Measurements from ENCODE around the gene TRPV4.
A peak's percentile ranks its signal among the peaks of the same experiment; 100 is the strongest.

Gene TRPV4

GRCh38 chr12:109781668-109782325 is 51.4 kb downstream of the TRPV4 start:
- DNase-seq (ENCODE audit: low read depth, low spot score) = no peak

DNA sequence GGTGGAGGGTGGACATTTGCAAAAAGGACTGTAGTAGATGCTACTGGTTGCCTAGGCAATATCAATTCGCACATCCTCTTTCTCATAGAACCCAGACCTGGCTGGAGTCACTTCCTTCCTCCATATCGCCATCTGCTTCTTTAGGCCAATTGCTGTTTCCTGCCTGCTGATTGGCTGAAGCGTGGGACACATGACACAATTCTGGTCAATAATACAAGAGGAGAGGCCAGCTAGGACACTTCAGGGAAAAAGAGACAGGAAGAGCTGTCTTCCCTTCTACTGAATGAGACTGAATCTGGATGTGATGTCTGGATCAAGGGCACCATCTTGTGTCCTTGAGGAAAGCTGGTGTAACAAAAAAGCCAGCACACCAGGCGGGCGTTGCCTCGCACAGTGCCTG is 53.8 kb downstream of the TRPV4 start:
- DNase-seq (ENCODE audit: low read depth, low spot score) = no peak

- no peak for DNase-seq (ENCODE audit: low read depth, low spot score)
These were observed 54.5 kb downstream of the TRPV4 start for GRCh38 chr12:109778684-109779083.

DNA sequence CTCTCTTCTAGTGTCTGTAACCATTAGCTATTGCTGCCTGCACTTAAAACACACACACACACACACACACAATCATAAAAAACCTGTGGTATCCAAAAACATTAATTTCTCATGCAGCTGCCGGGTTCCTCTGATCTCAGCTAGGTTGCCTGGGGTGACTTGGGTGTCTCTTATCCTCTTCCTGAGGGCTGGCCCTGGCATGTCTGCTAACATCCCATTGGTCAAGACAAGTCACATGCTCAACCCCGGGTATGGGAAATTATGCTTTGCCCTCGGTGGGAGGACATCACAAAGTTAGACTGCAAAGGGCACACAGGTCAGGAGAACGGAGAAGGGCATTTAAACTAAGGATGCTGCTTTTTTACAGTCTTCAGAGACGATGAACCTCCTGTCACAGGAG is 55.7 kb downstream of the TRPV4 start:
- DNase-seq (ENCODE audit: low read depth, low spot score) = peak; percentile 37

DNA sequence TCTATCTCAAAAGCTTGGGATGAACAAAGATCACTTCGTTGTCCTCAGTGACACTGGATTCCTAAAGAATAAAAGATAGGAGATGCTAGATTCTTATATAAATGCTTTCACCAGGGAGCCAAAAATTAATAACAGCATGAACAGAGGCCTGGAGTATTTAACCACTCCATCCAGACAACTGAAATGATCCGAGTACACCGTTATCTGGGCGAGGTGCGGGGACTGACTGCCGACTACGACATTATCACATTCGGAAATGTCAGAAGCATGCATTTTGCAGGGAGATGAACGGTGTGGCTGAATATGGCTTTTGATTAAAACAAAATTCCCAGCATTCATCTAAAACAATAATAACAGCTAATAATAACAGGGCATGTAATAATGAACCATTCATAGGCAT is 56.6 kb downstream of the TRPV4 start:
- no peak for DNase-seq (ENCODE audit: low read depth, low spot score)

DNA sequence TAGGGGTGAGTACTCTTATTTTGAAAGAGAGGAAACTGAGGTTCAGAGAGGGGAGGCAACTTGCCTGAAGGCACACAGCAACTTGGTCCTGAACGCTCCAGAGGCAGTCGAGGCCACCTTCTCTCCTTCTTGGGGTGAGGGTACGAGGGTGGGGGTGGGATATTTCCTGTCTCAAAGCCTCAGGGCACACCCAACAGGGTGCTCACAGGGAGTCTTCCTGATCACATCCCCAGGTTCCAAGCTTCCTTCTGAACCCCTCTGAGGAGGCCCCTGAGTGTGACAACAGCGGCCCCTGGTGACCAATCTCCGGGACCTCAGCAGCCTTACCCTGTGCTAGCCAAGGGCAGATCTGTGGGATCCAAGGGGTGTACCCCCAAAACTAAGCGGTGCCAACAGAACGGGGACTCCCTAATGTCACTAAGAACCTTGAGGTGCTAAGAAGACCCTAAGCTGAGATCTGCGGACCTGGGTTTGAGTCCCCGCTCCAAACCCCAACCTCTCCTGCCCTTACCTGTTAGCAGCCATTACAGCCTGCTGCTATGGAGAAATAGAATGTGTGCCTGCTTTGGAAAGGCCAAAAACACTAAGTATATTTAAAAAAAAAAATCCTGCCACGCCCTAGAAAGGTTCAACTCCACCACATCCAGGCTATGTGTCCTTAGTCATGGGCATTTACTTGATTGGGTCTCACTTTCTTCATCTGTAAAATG is 57.9 kb downstream of the TRPV4 start:
- DNase-seq (ENCODE audit: low read depth, low spot score) = peak; percentile 73

DNA sequence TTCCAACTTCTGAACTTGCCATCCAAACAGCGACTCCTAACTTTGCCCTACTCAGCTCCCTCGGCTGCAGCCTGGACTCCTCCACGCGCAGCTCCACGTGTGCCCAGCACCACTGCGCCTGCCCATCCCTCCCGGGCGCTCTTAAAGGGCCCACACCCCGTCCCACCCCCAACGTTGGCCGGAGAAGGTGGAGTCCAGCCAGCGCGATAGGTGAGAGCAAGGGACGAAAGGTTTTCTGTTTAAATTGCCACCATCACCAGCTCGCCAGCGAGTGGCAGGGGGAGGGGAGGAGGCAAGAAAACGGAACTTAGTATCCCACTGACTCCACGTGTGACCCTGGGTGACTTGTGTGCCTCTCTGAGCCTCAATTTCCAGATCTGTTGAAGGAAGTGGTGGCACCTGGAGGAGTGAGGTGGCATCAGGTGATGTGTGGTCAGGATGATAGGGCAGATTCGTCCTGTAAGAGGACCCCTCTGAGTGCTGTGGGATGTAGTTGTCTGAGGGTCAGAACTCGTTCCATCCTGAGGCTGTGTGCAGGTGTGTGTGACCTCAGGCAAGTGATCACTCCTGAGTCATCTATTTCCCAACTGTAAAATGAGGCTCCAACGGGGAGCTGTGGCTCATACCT is 59.7 kb downstream of the TRPV4 start:
- DNase-seq (ENCODE audit: low read depth, low spot score) = no peak

- no peak for DNase-seq (ENCODE audit: low read depth, low spot score)
These were observed 60.4 kb downstream of the TRPV4 start for GRCh38 chr12:109772622-109773321.

DNA sequence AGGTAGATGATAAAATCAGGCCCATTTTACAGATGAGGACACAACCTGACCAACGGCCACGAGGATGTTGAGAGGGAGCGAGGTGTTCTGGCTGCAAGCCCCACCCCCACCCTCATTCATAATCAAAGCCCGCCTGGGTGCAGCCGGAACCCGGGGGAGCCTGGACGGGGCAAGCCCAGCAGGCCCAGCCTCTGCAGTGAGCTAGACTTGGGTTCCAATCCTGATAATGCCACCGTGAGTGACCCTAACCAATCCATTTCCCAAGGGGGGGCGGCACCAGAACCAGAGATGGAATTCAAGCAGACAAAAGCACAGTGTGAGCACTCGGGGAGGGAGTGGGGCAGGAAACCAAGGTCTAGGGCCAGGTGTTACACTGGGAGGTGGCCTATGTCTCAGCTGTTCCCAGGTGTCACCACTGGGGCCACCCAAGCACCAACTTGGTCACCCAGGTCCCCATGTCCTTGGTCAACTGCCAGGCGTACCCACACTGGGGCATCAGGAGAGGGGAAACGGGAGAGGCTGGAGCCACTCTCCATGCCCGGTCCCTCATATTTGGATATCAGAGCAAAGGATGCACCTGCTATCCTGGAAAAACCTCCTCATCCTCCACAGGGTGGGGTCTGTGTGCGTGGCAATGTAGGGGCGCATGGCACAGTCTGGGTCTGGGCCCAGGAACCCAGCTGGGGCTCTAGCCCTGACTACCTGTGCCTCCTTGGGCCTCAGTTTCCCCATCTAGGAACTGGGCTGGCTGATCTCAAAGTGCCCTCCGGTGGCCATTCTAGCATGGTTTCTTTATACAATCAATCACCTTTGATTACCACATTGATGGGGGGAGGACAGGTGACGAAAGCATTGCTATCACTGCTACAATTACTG is 61.2 kb downstream of the TRPV4 start:
- no peak for DNase-seq (ENCODE audit: low read depth, low spot score)

DNA sequence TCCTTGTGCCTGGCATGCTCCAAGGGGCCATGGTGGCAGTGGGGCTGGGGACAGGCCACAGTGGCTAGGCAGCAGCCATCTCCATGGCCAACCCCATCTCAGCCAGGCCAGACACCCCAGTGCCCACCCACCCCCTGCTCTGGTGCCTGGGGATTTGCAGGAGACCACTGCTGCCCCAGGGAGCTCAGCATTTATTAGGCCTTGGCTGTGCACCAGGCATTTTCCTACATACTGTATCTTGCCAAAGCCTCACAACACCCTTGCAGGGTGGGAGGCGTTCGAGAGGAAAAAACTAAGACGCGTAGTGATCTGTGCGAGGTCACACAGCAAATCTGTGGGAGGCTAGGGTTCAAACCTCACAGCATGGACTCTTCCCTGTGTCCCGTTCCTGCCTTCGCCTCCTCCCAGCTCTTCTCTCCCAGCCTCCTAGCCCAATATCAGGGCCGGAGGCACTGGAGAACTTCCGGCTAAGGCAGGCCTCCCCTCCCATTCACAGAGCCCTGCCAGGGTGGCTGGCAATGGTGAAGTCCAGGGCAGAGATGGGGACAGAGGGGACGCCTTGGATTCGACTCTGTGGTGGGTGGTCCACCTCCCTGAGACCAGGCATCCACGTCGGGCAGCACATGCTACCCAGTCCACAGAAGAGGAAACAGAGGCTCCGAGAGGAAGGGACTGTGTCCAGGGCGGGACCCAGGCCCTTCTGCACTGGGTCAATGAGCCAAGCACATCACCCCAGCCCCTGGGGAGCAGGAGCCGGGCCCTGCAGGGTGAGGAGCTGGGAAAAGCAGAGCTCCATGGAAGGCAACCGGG is 62.1 kb downstream of the TRPV4 start:
- no peak for DNase-seq (ENCODE audit: low read depth, low spot score)

- no peak for DNase-seq (ENCODE audit: low read depth, low spot score)
These were observed 62.9 kb downstream of the TRPV4 start for GRCh38 chr12:109770104-109770860.

DNA sequence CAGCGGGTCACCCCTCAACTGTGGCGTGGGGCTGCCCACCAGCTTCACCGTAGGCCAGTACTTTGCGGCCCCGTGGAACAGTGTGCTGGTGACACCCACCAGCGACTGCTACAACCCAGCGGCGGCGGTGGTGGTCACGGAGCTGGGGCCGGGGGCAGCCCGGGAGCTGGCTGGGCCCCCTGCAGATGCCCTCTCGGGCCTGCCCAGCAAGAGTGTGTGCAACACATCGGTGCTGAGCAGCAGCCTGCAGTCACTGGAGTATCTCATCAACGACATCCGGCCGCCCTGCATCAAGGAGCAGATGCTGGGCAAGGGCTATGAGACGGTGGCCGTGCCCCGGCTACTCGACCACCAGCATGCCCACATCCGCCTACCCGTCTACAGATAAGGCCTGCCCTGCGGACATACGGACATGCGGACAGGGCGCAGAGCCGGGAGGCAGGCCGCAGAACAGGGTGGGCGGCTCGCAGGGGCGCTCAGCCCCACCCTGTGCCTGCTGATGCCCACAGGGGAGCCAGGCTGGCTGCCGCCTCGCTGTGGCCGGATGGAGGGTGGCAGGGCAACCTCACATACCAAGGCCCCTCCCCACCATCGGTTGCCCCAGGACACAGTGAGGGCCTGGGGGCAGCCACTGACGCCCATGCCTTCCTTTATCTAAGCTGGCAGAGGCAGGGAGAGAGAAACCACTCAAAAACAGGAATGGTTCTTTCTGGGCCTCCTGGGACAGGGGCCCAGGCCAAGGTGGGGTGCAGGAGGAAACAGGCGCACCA is 64.1 kb downstream of the TRPV4 start:
- no peak for DNase-seq (ENCODE audit: low read depth, low spot score)

DNA sequence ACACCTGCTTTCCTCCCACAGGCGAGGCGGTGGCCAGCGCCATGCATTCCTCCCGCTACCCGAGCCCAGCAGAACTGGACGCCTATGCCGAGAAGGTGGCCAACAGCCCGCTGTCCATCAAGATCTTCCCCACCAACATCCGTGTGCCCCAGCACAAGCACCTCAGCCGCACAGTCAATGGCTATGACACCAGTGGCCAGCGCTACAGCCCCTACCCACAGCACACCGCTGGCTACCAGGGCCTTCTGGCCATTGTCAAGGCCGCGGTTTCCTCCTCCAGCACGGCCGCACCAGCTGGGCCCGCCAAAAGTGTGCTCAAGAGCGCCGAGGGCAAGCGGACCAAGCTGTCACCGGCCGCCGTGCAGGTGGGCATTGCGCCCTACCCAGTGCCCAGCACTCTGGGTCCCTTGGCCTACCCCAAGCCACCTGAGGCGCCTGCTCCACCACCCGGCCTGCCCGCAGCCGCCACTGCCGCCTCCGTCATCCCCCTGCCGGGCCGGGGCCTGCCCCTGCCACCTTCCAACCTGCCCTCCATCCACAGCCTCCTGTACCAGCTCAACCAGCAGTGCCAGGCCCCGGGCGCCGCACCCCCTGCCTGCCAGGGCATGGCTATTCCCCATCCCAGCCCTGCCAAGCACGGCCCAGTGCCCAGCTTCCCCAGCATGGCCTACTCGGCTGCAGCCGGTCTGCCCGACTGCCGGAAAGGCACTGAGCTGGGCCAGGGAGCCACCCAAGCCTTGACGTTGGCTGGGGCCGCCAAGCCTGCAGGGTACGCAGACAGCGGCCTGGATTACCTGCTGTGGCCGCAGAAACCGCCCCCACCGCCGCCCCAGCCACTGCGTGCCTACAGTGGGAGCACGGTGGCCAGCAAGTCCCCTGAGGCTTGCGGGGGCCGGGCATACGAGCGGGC is 65.0 kb downstream of the TRPV4 start:
- no peak for DNase-seq (ENCODE audit: low read depth, low spot score)

DNA sequence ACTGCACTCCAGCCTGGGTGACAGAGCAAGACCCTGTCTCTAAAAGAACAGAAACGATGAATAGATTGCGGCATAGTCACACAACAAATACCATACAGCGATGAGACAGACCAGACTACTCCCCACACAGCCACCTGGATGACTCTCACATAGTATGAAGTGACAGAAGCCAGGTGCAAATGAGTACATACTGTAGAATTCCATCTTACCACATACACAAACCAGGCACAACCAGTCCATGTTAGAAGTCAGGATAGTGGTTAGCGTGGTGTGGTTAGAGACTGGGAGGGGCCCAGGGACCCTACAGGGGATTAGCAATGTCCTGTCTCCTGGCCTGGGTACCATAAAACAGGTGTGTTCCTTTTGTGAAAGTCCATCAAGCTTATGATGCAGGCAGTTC is 65.7 kb downstream of the TRPV4 start:
- no peak for DNase-seq (ENCODE audit: low read depth, low spot score)

- no peak for DNase-seq (ENCODE audit: low read depth, low spot score)
These were observed 66.9 kb downstream of the TRPV4 start for GRCh38 chr12:109766251-109766778.

GRCh38 chr12:109765446-109765810 is 67.8 kb downstream of the TRPV4 start:
- no peak for DNase-seq (ENCODE audit: low read depth, low spot score)

GRCh38 chr12:109764776-109765445 is 68.3 kb downstream of the TRPV4 start:
- DNase-seq (ENCODE audit: low read depth, low spot score) = no peak

Measured in ELF-1 (cell line).